Measurements from ENCODE around the gene COQ4.
A peak's percentile ranks its signal among the peaks of the same experiment; 100 is the strongest.

Gene COQ4

GRCh38 chr9:128322404-128323211 is at the start of gene COQ4, which contains the start of gene TRUB2:
Gene COQ4, plus strand, starts transcription at chr9:128322839. Its CDS starts 20 bp downstream, at chr9:128322859.
Gene TRUB2, minus strand, starts transcription at chr9:128322447. Its CDS starts 39 bp downstream, at chr9:128322408.
- DNase-seq: peak; percentile 80

GRCh38 chr9:128274245-128274644 is 48.4 kb upstream of the COQ4 start:
- no peak for DNase-seq

- no peak for DNase-seq
These were observed 47.2 kb upstream of the COQ4 start, which contains the start of gene GOLGA2 for GRCh38 chr9:128275198-128276007. Gene GOLGA2, minus strand, starts transcription at chr9:128276007. Its CDS starts 31 bp downstream, at chr9:128275976.

- DNase-seq: peak; percentile 96
These were observed 46.5 kb upstream of the COQ4 start, which contains the start of gene SWI5 for GRCh38 chr9:128276008-128276573. Gene SWI5, plus strand, starts transcription at chr9:128276276.

- DNase-seq: no peak
These were observed 45.9 kb upstream of the COQ4 start for GRCh38 chr9:128276574-128277270.

- DNase-seq: peak; percentile 42
These were observed 43.3 kb upstream of the COQ4 start for GRCh38 chr9:128279088-128280073.

- DNase-seq: peak; percentile 95
These were observed 42.5 kb upstream of the COQ4 start for GRCh38 chr9:128280084-128280622.

GRCh38 chr9:128282500-128282899 is 40.1 kb upstream of the COQ4 start:
- DNase-seq: no peak

GRCh38 chr9:128285033-128285784 is 37.4 kb upstream of the COQ4 start:
- DNase-seq: no peak

- DNase-seq: no peak
These were observed 36.2 kb upstream of the COQ4 start for GRCh38 chr9:128286440-128286839.

GRCh38 chr9:128288273-128289004 is 34.2 kb upstream of the COQ4 start:
- no peak for DNase-seq

- DNase-seq: no peak
These were observed 30.6 kb upstream of the COQ4 start for GRCh38 chr9:128292009-128292408.

- no peak for DNase-seq
These were observed 29.5 kb upstream of the COQ4 start for GRCh38 chr9:128293091-128293490.

- DNase-seq: no peak
These were observed 28.5 kb upstream of the COQ4 start for GRCh38 chr9:128294142-128294541.

GRCh38 chr9:128296340-128297220 is 26.1 kb upstream of the COQ4 start:
- DNase-seq: no peak

- no peak for DNase-seq
These were observed 25.3 kb upstream of the COQ4 start for GRCh38 chr9:128297221-128297773.

- no peak for DNase-seq
These were observed 23.8 kb upstream of the COQ4 start for GRCh38 chr9:128298535-128299482.

Data from GF-D8 (cell line).